ENCODE results near the gene KLF5. TPM values are rescaled to one million over a fixed set of nuclear protein-coding genes. Genes with fewer than 3 reads are reported as not detected.
A peak's percentile ranks its signal among the peaks of the same experiment; 100 is the strongest.

The KLF5 gene
- total and polyA plus RNA-seq, 10 of the 15 experiments (the other 5 are each of a cell fraction or from before 2014, with no cell fraction given), result 0.43 to 5.2 (median 1.0) TPM

DNA sequence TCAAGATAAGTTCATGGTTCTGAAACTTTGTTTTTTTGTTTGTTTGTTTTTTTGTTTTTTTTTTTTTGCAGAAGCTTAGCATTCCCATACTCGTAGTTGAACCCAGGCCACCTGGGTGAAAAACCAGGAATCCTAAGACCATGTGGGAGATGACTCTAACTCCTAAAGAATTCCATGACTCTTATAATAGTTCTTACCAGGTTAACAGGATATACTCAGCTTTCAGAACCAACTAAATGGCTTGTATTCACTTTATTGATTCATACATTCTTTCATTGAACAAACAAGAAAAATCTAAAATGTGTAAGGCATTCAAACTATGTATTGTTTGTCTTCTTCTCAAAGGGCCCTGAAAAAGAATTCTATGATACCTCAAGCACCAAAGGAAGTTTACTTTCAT lies 40.5 kb upstream of the KLF5 start (continued):
- no peak for TF ChIP-seq SPI1 (IDR thresholded peaks at IDR 0.05; ENCODE audit: borderline replicate concordance, insufficient read depth, low read depth, low read length)
- TF ChIP-seq NFYA (IDR thresholded peaks at IDR 0.05; ENCODE audit: borderline replicate concordance, low read depth, low read length), result no peak
- no peak for TF ChIP-seq MTA2 (IDR thresholded peaks at IDR 0.05; ENCODE audit: low read depth)
- no peak for TF ChIP-seq NR2F1 (conservative IDR thresholded peaks at IDR 0.05)
- no peak for TF ChIP-seq ATF7 (IDR thresholded peaks at IDR 0.05; ENCODE audit: low read depth)

- intact Hi-C loops (cut with micrococcal nuclease; ENCODE audit: unreplicated experiment) (no loop called here), in situ Hi-C loops (cut with MboI) (no loop called here)
- Histone ChIP-seq H3K79me2 (ENCODE audit: control insufficient read depth, insufficient read depth, low read length) (no peaks in the 10 kb centered on the region), H3K4me1 (ENCODE audit: control insufficient read depth, insufficient read depth, low read length) (no peaks in the 10 kb centered on the region), H3K9ac (ENCODE audit: control insufficient read depth, insufficient read depth, low read length) (no peak overlapping the region), H3K4me3 (no peak overlapping the region; the same call in 1 of the 2 replicates), H4K20me1 (ENCODE audit: control insufficient read depth, insufficient read depth) (no peaks in the 10 kb centered on the region), H3K4me2 (ENCODE audit: control insufficient read depth, insufficient read depth) (no peak overlapping the region), H3K27ac (ENCODE audit: control insufficient read depth, insufficient read depth) (no peak overlapping the region), H3K27me3 (replicated peaks in 1 of 2; ENCODE audit: control insufficient read depth in 2 of 2, insufficient read depth in 2 of 2, low read length in 1 of 2) (no peaks in the 10 kb centered on the region), H2AFZ (ENCODE audit: control insufficient read depth, low read depth, low read length) (no peak overlapping the region), H3K36me3 (ENCODE audit: control insufficient read depth in 2 of 2, insufficient read depth in 2 of 2, low read length in 1 of 2) (no peaks in the 10 kb centered on the region), H3K9me3 (replicated peaks; ENCODE audit: control insufficient read depth, insufficient read depth, low read length) (no peaks in the 10 kb centered on the region)
- ChIA-PET RAD21 (ENCODE audit: unreplicated experiment) (no interaction called here), POLR2A (no interaction called here), CTCF (no interaction called here), SMC1A (ENCODE audit: uncharacterized antibody, unreplicated experiment) (interaction anchor here (1.8 kb wide), 1 partner anchor 25 kb away, joined by 5 read pairs; no protein-coding TSS in a partner anchor)
- BruUV-seq (replicated peaks), result no TSS peak
- DNase-seq (ENCODE audit: low read depth, low spot score) (no peak), FAIRE-seq (no peak), ATAC-seq (peak; percentile 52)
- 73% methylated on average over 5 of the region's 5 CpGs for WGBS (ENCODE audit: insufficient coverage, insufficient replicate concordance, low lambda C conversion rate, missing lambda C conversion rate)
- TF ChIP-seq, protein P1, sequence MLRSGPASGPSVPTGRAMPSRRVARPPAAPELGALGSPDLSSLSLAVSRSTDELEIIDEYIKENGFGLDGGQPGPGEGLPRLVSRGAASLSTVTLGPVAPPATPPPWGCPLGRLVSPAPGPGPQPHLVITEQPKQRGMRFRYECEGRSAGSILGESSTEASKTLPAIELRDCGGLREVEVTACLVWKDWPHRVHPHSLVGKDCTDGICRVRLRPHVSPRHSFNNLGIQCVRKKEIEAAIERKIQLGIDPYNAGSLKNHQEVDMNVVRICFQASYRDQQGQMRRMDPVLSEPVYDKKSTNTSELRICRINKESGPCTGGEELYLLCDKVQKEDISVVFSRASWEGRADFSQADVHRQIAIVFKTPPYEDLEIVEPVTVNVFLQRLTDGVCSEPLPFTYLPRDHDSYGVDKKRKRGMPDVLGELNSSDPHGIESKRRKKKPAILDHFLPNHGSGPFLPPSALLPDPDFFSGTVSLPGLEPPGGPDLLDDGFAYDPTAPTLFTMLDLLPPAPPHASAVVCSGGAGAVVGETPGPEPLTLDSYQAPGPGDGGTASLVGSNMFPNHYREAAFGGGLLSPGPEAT (IDR thresholded peaks at IDR 0.05; ENCODE audit: low read depth), result no peak
- TF ChIP-seq JUNB (IDR thresholded peaks at IDR 0.05) (peak; percentile 42; the same call in 1 of the 2 replicates), CREB1 (IDR thresholded peaks at IDR 0.05; ENCODE audit: low read depth) (peak; percentile 75), CREM (IDR thresholded peaks at IDR 0.05; ENCODE audit: low read depth) (peak; percentile 59; the same call in 1 of the 2 replicates), CHD1 (IDR thresholded peaks at IDR 0.05; ENCODE audit: low read depth, low read length) (no peak), TARDBP (IDR thresholded peaks at IDR 0.05; ENCODE audit: borderline replicate concordance) (no peak), SMC3 (IDR thresholded peaks at IDR 0.05; ENCODE audit: borderline replicate concordance, low read length) (no peak), MTA3 (IDR thresholded peaks at IDR 0.05; ENCODE audit: borderline replicate concordance, low read length) (no peak), TAF1 (IDR thresholded peaks at IDR 0.05; ENCODE audit: borderline replicate concordance, low read depth, low read length) (no peak), ATF7 (IDR thresholded peaks at IDR 0.05; ENCODE audit: low read depth) (0 out of 2 replicates have a peak, but pooled peaks have one; percentile 32), NFIC (IDR thresholded peaks at IDR 0.05; ENCODE audit: low read depth, low read length) (peak; percentile 62; the same call in 1 of the 2 replicates), RAD21 (IDR thresholded peaks at IDR 0.05; ENCODE audit: insufficient read depth, low read depth, low read length) (no peak), CBFB (IDR thresholded peaks at IDR 0.05; ENCODE audit: low read depth) (no peak)
- TF ChIP-seq, protein P2, sequence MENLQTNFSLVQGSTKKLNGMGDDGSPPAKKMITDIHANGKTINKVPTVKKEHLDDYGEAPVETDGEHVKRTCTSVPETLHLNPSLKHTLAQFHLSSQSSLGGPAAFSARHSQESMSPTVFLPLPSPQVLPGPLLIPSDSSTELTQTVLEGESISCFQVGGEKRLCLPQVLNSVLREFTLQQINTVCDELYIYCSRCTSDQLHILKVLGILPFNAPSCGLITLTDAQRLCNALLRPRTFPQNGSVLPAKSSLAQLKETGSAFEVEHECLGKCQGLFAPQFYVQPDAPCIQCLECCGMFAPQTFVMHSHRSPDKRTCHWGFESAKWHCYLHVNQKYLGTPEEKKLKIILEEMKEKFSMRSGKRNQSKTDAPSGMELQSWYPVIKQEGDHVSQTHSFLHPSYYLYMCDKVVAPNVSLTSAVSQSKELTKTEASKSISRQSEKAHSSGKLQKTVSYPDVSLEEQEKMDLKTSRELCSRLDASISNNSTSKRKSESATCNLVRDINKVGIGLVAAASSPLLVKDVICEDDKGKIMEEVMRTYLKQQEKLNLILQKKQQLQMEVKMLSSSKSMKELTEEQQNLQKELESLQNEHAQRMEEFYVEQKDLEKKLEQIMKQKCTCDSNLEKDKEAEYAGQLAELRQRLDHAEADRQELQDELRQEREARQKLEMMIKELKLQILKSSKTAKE (IDR thresholded peaks at IDR 0.05; ENCODE audit: low read depth, poor library complexity, severe bottlenecking), result no peak
- TF ChIP-seq, protein P3, sequence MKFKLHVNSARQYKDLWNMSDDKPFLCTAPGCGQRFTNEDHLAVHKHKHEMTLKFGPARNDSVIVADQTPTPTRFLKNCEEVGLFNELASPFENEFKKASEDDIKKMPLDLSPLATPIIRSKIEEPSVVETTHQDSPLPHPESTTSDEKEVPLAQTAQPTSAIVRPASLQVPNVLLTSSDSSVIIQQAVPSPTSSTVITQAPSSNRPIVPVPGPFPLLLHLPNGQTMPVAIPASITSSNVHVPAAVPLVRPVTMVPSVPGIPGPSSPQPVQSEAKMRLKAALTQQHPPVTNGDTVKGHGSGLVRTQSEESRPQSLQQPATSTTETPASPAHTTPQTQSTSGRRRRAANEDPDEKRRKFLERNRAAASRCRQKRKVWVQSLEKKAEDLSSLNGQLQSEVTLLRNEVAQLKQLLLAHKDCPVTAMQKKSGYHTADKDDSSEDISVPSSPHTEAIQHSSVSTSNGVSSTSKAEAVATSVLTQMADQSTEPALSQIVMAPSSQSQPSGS (IDR thresholded peaks at IDR 0.05; ENCODE audit: low read length), result peak; percentile 33; the same call in 1 of the 2 replicates
Observed at GRCh38 chr13:73025217-73026012, 33.4 kb upstream of the KLF5 start.

All from GM12878 (cell line).